A673 (cell line): ENCODE measurements around the gene KCNMB1. TPM values are rescaled to one million over a fixed set of nuclear protein-coding genes. Genes with fewer than 3 reads are reported as not detected.

ENCODE experiments used
- BruUV-seq: library from RNA; stranded (reverse); fragments of 400-500 nt; replicated peaks from 2 replicates; lab custom pipeline; 2021; lab: Mats Ljungman, UMichigan
- CTCF ChIA-PET: fragments of 300-600 bp; sonication (Branson Sonifier 250); formaldehyde crosslinking; loops from one replicate; lab custom pipeline; 2022; ENCODE audit warnings: antibody characterized with exemption; lab: Charles Lee
- POLR2A ChIA-PET: fragments of 300-600 bp; sonication (Branson Sonifier 250); formaldehyde crosslinking; loops from one replicate; lab custom pipeline; 2022; ENCODE audit warnings: antibody characterized with exemption; ENCODE audit not compliant: low non-redundant PET; lab: Charles Lee
- DNase-seq: peaks from one replicate; pipeline ENCODE4 v3.0.0-alpha.2; 2015; ENCODE audit warnings: low spot score
- H3K27ac ChIP-seq: fragments of 200-600 bp; sonication (generic); 2 replicates; pipeline ENCODE4 v1.5.1; 2016; ENCODE audit warnings: mixed run types, low read depth, mild to moderate bottlenecking, mixed read lengths, antibody characterized with exemption, low read length; ENCODE audit not compliant: poor library complexity, severe bottlenecking
- H3K27me3 ChIP-seq: fragments of 200-600 bp; sonication (generic); replicated peaks from 2 replicates; pipeline ENCODE4 v1.6.1; 2017; ENCODE audit warnings: mixed run types, low read depth, mild to moderate bottlenecking, mixed read lengths, antibody characterized with exemption, low read length; ENCODE audit not compliant: insufficient read depth, poor library complexity
- H3K36me3 ChIP-seq: fragments of 200-600 bp; sonication (generic); 2 replicates; pipeline ENCODE4 v1.6.1; 2016; ENCODE audit warnings: mixed run types, mild to moderate bottlenecking, mixed read lengths, antibody characterized with exemption, low read length; ENCODE audit not compliant: insufficient read depth, poor library complexity, severe bottlenecking
- H3K4me1 ChIP-seq: fragments of 200-600 bp; sonication (generic); 2 replicates; pipeline ENCODE4 v1.6.1; 2017; ENCODE audit warnings: mixed run types, mild to moderate bottlenecking, mixed read lengths, antibody characterized with exemption, low read length; ENCODE audit not compliant: insufficient read depth, poor library complexity, severe bottlenecking
- H3K4me3 ChIP-seq: fragments of 200-600 bp; sonication (generic); 2 replicates; pipeline ENCODE4 v1.5.1; 2016; ENCODE audit warnings: low read depth, mixed run types, mild to moderate bottlenecking, mixed read lengths, low read length; ENCODE audit not compliant: poor library complexity, severe bottlenecking
- H3K9me3 ChIP-seq: fragments of 200-600 bp; sonication (generic); 2 replicates; pipeline ENCODE4 v1.6.1; 2016; ENCODE audit warnings: mixed run types, low read depth, mild to moderate bottlenecking, mixed read lengths, antibody characterized with exemption, low read length; ENCODE audit not compliant: poor library complexity, severe bottlenecking
- CTCF ChIP-seq: fragments of 300-800, 200-600 bp; sonication (generic); conservative IDR thresholded peaks from 2 replicates; pipeline ENCODE4 v1.5.1; 2017; ENCODE audit warnings: low read depth, mild to moderate bottlenecking, antibody characterized with exemption, low read length, moderate library complexity, mixed read lengths
- EZH2 ChIP-seq: fragments of 200-600 bp; sonication (generic); IDR thresholded peaks from 2 replicates; pipeline ENCODE4 v1.6.1; 2017; ENCODE audit warnings: borderline replicate concordance, low read depth, mild to moderate bottlenecking, mixed read lengths, antibody characterized with exemption, low read length; ENCODE audit not compliant: poor library complexity, severe bottlenecking
- intact Hi-C: fragments of 100-400 bp; cut with micrococcal nuclease; formaldehyde crosslinking; loops from one replicate; pipeline ENCODE4 v1.10.0; 2022; ENCODE audit not compliant: unreplicated experiment
- total RNA-seq: library from RNA; stranded (reverse); gene quantifications from 2 replicates; pipeline ENCODE4 v1.2.3, GENCODE V29; 2021

KCNMB1 gene
- total RNA-seq, 1 experiment from 2014 or later, result not detected

DNA sequence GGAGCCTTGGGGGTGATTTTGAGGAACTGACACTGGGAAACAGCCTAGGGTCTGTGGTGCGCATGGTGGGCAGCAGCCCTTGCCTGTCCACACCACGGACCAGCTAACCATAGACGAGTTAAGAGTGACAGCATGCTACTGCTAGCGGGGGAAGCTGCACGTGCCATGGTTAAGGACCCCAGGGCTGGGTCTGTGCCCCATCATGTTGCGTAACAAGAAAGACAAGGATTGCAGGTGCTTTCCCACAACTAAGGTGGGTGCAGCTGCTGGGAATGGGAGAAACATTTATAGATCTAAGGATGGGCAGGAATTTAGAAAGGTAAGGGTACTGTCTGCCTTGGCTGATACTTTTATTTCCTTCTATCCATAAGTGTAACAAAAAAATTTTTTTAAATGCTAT is 17.9 kb upstream of the KCNMB1 start:
- peaks cover 9% of the 10 kb centered on the region for H3K4me1 ChIP-seq
- BruUV-seq, result no TSS peak
- no peak overlapping the region for H3K4me3 ChIP-seq
- H3K36me3 ChIP-seq, result no peaks in the 10 kb centered on the region
- TF ChIP-seq CTCF (no peak), EZH2 (no peak)
- H3K27ac ChIP-seq, result no peak overlapping the region
- no peaks in the 10 kb centered on the region for H3K9me3 ChIP-seq
- no peaks in the 10 kb centered on the region for H3K27me3 ChIP-seq
- ChIA-PET POLR2A (no interaction called here), CTCF (no interaction called here)
- intact Hi-C loops, result no loop called here
- DNase-seq, result no peak

DNA sequence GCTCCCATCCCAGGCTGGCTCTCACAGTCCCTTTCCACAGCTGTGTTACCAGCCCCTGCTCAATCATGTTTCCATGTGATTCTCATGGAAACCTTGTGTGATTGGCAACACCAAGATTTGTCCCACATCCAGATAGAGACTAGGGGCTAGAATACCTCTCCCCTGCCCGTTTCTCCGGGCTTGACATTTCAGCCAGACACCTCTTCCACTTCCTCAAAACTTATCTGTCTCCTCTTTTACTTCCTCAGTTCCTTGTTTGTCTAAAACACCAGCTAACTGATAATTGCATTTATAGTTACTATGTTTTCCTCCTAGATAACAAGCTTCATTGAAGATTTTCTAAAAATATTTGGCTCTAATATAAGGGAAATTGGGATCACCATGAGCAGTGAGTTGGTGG is 16.6 kb upstream of the KCNMB1 start:
- no peaks in the 10 kb centered on the region for H3K9me3 ChIP-seq
- H3K36me3 ChIP-seq, result no peaks in the 10 kb centered on the region
- intact Hi-C loops, result no loop called here
- POLR2A ChIA-PET, result no interaction called here
- TF ChIP-seq CTCF (no peak), EZH2 (no peak)
- H3K27me3 ChIP-seq, result no peaks in the 10 kb centered on the region
- H3K4me3 ChIP-seq, result no peak overlapping the region
- no peak for DNase-seq
- H3K27ac ChIP-seq, result no peak overlapping the region
- CTCF ChIA-PET, result no interaction called here
- peaks cover 14% of the 10 kb centered on the region for H3K4me1 ChIP-seq
- no TSS peak for BruUV-seq

- no peaks in the 10 kb centered on the region for H3K9me3 ChIP-seq
- TF ChIP-seq EZH2, result no peak
- no peak for TF ChIP-seq CTCF
- ChIA-PET POLR2A (no interaction called here), CTCF (interaction anchor here (1.3 kb wide), 1 partner anchor 11 kb away, joined by 3 read pairs; no protein-coding TSS in a partner anchor)
- no peaks in the 10 kb centered on the region for H3K36me3 ChIP-seq
- intact Hi-C loops, result no loop called here
- H3K4me3 ChIP-seq, result no peak overlapping the region
- H3K4me1 ChIP-seq, result peaks cover 19% of the 10 kb centered on the region
- H3K27me3 ChIP-seq, result no peaks in the 10 kb centered on the region
- DNase-seq, result no peak
- no peak overlapping the region for H3K27ac ChIP-seq
- BruUV-seq, result no TSS peak
These were observed 15.2 kb upstream of the KCNMB1 start for GRCh38 chr5:170404398-170404797.
